HS-5 (cell line): ENCODE results near the gene XDH.

Experiments used
- DNase-seq: peaks from one replicate; pipeline ENCODE4 v3.0.0-alpha.2; 2012; ENCODE audit warnings: low read depth

Gene XDH

GRCh38 chr2:31329081-31329625, 85.4 kb downstream of the XDH start:
- no peak for DNase-seq

GRCh38 chr2:31328026-31328425, 86.5 kb downstream of the XDH start:
- no peak for DNase-seq

- no peak for DNase-seq
Observed at GRCh38 chr2:31327505-31327904, 87.0 kb downstream of the XDH start.

- no peak for DNase-seq
Observed at GRCh38 chr2:31324016-31324633, 90.4 kb downstream of the XDH start.

- no peak for DNase-seq
Observed at GRCh38 chr2:31322371-31322770, 92.2 kb downstream of the XDH start.

GRCh38 chr2:31319406-31320175, 95.0 kb downstream of the XDH start:
- DNase-seq: no peak

GRCh38 chr2:31318361-31319336, 95.9 kb downstream of the XDH start:
- no peak for DNase-seq

- no peak for DNase-seq
Observed at GRCh38 chr2:31317396-31317795, 97.1 kb downstream of the XDH start.

GRCh38 chr2:31314761-31315160, 99.8 kb downstream of the XDH start:
- no peak for DNase-seq

GRCh38 chr2:31312898-31313297, 101.6 kb downstream of the XDH start:
- no peak for DNase-seq

- no peak for DNase-seq
Observed at GRCh38 chr2:31304816-31305215, 109.7 kb downstream of the XDH start.

GRCh38 chr2:31302940-31303563, 111.5 kb downstream of the XDH start:
- no peak for DNase-seq

- DNase-seq: no peak
Observed at GRCh38 chr2:31300309-31300708, 114.2 kb downstream of the XDH start.

- no peak for DNase-seq
Observed at GRCh38 chr2:31299547-31299946, 115.0 kb downstream of the XDH start.

GRCh38 chr2:31297751-31298150, 116.8 kb downstream of the XDH start:
- no peak for DNase-seq

GRCh38 chr2:31296641-31297287, 117.8 kb downstream of the XDH start:
- DNase-seq: no peak

- no peak for DNase-seq
Observed at GRCh38 chr2:31294196-31294595, 120.3 kb downstream of the XDH start.

- no peak for DNase-seq
Observed at GRCh38 chr2:31287654-31288053, 126.9 kb downstream of the XDH start.

- DNase-seq: no peak
Observed at GRCh38 chr2:31286961-31287550, 127.5 kb downstream of the XDH start.

- DNase-seq: no peak
Observed at GRCh38 chr2:31286230-31286629, 128.3 kb downstream of the XDH start.
